NCI-H460 (cell line): ENCODE data around the gene C2CD3. TPM values are rescaled to one million over a fixed set of nuclear protein-coding genes. Genes with fewer than 3 reads are reported as not detected.
"Not testable (repeated sequence)": the region's sequence is repeated elsewhere in the genome, so short reads cannot be mapped to it uniquely, and the experiment has no call there.

Source experiments
- DNase-seq: peaks from one replicate; pipeline ENCODE4 v3.0.0-alpha.2; 2016; ENCODE audit warnings: low read depth; ENCODE audit errors: extremely low read depth
- total RNA-seq: library from RNA; depleted of rRNA; stranded (reverse); fragments of >200 nt; shearing (Covaris generic); gene quantifications from 2 replicates; pipeline ENCODE4 v1.2.3, GENCODE V29; 2014

C2CD3 gene
- total RNA-seq, 1 experiment from 2014 or later = 9.2 TPM

GRCh38 chr11:73988227-73988626, 182.6 kb downstream of the C2CD3 start:
- no peak for DNase-seq

DNA sequence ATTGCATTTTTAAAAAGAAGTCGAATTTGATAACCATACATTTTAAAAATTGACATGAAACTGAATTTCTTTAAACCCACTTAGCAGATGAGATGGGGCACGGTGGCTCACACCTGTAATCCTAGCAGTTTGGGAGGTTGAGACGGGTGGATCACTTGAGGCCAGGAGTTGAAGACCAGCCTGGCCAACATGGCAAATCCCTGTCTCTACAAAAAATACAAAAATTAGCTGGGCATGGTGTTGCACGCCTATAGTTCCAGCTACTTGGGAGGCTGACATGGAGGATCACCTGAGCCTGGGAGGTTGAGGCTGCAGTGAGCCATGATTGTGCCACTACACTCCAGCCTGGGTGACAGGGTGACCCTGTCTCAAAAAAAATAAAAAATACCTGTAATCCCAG, 185.1 kb downstream of the C2CD3 start:
- DNase-seq = not testable (repeated sequence)

- DNase-seq = no peak
Measured at GRCh38 chr11:73983741-73984538, 186.9 kb downstream of the C2CD3 start.

DNA sequence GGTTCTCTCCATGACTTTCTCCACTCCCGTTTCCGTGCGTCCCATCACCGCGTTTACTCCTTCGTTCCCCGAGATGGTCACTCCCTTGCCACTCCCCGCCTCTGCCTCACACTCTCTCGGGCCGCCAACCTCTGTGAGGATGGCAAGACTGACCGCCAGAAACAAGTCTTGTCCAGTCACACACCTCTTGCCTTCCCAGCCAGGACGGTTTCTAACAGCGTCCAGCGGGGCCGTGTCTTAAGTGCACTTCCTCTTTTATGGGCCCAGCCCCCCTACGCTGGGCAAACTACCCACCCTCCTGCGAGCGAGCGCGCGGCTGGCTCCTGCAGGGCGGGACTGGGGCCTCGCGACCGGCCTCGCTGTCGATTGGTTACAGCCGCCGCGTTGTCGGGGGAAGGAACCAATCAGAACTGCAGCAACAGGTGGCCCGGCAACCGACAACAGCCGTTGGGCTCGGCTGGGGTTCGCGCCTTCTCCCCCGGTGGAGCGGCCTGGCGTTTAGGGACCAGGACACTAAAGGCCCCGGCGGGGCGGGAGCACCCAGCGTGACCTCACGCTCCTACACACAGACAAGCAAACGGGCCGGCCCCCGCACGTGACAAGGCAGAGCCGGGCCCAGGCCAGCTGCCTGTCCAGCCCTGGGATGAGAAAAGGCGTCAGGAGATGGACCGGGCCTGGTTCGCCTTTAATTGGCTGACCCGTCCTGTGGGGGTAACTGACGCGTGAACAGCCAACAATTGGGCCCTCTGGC, 187.6 kb downstream of the C2CD3 start:
- DNase-seq = peak; percentile 78

DNA sequence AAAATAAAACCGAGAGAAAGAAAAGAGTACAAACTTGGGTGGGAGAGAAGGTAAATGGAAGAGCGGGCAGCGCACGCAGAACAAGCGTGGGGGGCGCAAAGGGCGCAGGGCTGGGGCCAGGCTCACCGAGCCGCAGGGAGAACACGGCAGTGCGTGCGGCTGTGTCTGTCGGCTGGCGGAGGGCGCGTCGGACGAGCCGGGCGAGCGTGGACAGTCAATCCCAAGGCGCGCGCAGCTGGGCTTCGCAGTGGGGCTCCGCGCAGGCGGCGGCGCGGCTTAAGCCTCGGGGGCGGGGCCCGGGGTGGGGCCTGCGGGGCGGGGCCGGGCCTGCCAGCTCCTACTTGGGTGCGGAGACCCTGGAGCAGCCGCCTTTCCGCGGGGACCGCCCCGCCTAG, 188.2 kb downstream of the C2CD3 start, which contains the start of gene UCP2:
TSS of gene UCP2 (minus strand) at position 249 of the 395 bp plus-strand sequence. CDS start 4,465 bp downstream, outside the sequence.
- peak; percentile 44 for DNase-seq

DNA sequence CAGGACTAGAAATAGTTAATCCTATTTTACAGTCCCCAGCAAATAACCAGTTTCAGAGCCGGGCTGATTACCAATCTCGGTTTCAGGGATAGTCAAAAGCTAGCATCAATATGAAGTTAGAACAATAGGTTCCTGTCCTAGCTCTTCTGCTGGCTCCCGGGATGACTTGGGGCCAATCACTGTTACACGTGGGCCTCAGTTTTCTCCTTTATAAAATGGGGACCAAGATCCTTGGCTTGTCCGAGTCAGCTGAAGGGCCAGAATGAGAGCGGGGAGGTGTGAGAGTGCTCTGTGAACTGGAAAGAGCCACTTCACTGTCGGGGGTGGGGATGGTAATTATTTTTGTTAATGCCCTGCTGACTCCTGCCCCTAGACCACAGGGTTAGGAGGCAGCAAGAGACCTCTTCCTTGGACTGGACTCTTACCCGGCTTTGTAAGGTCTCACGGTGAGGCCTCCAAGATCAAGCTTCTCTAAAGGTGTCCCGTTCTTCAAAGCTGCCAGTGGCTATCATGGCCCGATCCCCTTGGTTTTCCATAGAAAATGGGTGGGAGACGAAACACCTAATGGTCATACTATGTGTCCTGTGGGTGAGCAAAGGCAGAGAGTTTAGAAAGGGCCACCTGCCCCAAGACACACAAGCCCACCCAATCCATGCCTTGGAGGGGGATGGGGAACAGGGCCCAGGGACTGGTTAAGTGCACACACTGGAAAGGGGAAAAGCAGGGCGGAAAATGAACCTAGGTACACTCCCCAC, 189.6 kb downstream of the C2CD3 start:
- DNase-seq = no peak

- DNase-seq = no peak
Measured at GRCh38 chr11:73980001-73980961, 190.5 kb downstream of the C2CD3 start.

DNA sequence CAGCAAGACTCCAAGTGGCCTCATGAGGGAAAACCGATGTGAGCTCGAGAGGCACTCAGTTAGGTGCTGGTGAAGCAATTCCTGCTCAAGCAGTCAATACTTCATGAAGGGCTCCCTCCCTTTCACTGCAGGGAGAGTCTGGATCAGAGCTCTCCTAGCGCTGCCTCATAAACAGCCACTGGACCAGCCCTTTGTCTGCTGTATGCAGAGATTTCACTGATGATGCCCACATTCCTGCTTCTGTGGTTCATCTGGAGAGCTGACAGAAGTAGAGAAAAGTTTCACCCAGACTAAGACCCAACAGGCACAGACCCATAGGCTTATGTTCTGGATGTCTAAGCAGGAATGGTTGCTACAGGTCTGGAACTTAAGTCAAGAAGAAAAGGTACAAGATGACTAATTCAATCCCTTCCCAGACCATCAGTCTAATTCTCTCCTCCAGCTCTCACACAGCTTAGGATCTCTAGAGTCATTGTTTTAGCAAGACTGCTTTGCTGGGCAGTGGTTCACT, 192.2 kb downstream of the C2CD3 start:
- DNase-seq = no peak

- no peak for DNase-seq
Measured at GRCh38 chr11:73977856-73978519, 192.8 kb downstream of the C2CD3 start.

GRCh38 chr11:73976451-73977151, 194.2 kb downstream of the C2CD3 start:
- DNase-seq = no peak

GRCh38 chr11:73975479-73975757, 195.4 kb downstream of the C2CD3 start:
- DNase-seq = no peak

GRCh38 chr11:73974604-73975478, 196.0 kb downstream of the C2CD3 start:
- DNase-seq = no peak

DNA sequence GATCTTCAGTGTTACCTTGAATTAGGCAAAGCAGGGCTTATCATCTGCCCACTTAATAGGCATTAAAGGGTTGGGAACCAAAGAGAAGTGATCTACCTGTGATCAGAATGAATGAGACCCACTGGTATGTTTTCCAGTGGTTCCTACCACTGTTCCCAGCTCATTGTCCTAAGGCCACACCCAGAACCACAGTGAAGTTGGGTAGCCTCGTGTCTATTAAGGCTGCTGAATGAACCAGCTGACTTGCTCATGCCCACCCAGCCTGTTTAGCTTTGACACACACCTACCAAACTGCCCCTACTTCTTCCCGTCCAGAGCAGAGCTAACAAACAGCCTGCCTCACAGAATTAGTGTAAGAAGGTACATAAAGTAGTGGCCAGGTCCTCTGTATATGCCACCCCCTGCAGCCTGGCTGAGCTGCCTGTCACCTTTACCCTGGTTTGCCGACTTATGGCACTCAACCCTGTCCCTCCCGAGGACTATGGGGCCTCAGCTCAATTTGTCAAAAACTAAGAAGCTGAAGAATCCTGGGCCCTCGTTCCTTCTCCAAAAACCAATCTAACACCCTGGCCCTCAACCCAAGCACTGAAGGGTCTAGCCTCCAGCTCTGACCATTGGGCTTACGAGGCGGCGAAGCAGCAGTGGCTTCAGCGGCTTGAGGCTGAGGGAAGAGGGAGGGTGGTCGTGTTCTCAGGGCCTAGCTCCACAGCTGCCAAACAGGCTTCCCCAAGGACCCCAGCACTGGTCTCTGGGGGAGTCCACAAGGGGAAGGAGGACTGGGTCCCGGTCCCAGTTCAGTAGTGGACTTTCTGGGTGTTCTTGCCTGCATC, 198.0 kb downstream of the C2CD3 start:
- DNase-seq = no peak

DNA sequence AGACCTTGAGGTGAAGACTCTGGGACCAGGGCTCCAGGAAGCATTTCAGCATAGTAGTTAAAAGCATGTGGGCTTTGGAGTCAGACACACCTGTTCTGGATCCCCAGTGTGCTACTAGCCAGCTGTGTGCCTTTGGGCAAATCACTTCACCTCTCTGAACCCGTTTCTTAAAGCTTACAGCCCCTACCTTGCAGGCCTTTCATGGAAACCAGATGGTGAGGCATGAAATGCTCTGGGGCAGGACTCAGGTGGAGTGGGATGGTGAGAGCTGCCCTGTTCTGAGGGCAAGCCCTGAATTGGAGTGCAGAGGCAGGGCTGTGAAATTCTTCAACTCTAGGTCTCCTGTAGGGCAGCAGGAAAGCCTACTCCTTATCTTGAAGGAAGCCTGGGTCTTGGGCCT, 198.6 kb downstream of the C2CD3 start:
- no peak for DNase-seq

DNA sequence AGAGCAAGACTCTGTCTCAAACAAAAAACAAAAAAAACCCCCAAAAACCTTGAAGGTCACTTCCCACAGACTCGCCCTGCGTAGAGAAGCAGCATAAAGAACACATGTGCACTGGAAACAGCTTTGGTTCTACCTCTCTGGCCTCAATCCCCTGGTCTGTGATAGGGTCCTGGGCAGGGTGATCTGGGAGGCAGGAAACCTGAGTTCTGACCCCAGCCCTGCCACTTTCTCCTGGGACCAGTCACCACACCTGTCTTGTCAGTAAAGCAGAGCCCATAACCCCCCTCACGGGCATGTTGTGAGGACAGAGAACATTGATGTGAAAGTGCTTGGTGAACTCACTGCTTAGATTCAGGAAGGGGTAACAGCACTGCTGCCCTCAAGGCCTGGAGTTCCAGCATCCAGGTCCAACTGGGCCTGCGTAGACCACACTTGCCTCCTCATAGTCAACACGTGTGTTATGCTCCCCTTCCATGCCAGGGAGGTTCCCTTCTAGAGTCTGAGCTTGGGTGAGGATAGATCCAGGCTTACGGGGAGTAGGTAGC, 199.6 kb downstream of the C2CD3 start:
- no peak for DNase-seq

DNA sequence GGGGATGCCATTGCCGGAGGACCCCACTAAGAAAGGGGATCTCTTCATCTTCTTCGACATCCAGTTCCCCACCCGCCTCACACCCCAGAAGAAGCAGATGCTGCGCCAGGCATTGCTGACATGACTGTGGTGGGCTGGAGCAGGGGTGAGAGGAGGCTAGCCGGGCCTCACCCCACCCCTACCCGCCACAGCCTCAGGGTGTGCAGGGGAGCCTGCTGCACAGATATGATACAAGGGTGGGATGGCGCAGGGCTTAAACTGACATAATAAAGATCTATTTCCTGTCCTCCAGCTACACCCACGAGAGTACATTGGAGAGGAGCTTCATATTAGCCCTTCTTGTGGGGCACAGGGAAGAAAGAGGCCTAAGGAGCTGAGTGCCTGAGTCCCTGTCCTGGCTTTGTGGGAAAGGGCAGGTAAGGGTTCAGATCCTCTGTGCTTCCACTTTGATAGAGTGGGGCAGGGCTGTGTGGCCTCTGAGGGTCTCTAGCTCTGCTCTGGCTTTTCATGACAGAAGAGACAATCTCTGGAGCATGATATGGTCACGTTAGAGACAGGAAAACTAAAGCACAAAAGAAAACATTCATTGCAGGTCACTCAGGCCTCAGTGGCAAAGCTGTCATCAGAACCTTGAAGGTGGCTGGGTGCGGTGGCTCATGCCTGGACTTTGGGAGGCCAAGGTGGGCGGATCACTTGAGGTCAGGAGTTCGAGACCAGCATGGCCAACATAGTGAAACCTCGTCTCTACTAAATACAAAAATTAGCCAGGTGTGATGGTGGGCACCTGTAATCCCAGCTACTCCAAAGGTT, 200.6 kb downstream of the C2CD3 start:
- DNase-seq = no peak
